ENCODE measurements around the gene AADAT. TPM values are rescaled to one million over a fixed set of nuclear protein-coding genes. Genes with fewer than 3 reads are reported as not detected.

AADAT gene
- total RNA-seq, 2 donors from 2014 or later = 4.4 to 5.3 TPM

- no peak for ATAC-seq
- no peaks in the 10 kb centered on the region for H3K4me1 ChIP-seq
- H3K27me3 ChIP-seq = no peaks in the 10 kb centered on the region
- H3K4me3 ChIP-seq = no peak overlapping the region
- WGBS, 2 donors = 76 to 92% methylated on average over 4 of the region's 4 CpGs
- DNase-seq = no peak
- H3K27ac ChIP-seq = no peak overlapping the region
- TF ChIP-seq POLR2A (IDR thresholded peaks at IDR 0.05) = no peak
- no peak for TF ChIP-seq CTCF (IDR thresholded peaks at IDR 0.05)
- H3K36me3 ChIP-seq (replicated peaks in 1 of 2; ENCODE audit: insufficient read depth in 1 of 2, low read depth in 2 of 2) = no peaks in the 10 kb centered on the region
- no peaks in the 10 kb centered on the region for H3K9me3 ChIP-seq
- intact Hi-C loops (cut with DNase I) = no loop called here
Observed at GRCh38 chr4:170015285-170015684, 74.5 kb downstream of the AADAT start.

DNA sequence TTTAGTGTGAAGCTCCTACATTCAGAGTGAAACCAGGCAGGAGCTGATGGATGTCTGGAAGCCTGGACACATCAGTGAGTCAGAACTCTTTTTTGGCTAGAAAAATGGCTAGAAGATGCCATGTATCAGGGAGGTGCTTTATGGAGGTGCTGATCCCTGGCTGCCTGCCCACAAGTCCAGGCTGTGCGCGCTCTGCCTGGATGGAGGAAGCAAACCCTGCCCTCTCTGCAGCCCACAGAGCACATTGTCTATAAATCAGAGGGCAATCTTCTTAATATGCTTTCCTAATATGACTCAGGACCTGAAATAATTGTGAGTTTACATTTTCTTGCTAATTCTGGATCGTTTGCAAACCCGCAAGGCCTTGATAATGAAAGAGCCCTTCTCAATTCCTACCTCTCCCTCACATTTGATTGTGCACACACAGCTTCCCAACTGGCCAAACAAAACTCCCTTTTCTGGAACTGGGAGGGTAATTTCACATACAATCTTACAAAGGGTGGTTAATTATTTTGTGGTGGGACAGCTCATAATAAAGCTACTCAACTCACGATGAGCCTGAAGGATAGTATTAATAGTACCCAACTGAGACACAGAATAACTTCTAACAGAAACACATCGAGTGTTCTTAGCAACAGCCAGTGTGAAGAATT lies 75.3 kb downstream of the AADAT start:
- H3K4me1 ChIP-seq = no peaks in the 10 kb centered on the region
- ATAC-seq = no peak
- H3K36me3 ChIP-seq (replicated peaks in 1 of 2; ENCODE audit: insufficient read depth in 1 of 2, low read depth in 2 of 2) = no peaks in the 10 kb centered on the region
- no peaks in the 10 kb centered on the region for H3K27me3 ChIP-seq
- TF ChIP-seq CTCF (IDR thresholded peaks at IDR 0.05) (no peak), POLR2A (IDR thresholded peaks at IDR 0.05) (no peak)
- intact Hi-C loops (cut with DNase I) = no loop called here
- no peak for DNase-seq
- 65 to 76% methylated on average over 6 of the region's 6 CpGs for WGBS, 2 donors
- H3K4me3 ChIP-seq = no peak overlapping the region
- no peak overlapping the region for H3K27ac ChIP-seq
- no peaks in the 10 kb centered on the region for H3K9me3 ChIP-seq

- H3K36me3 ChIP-seq (replicated peaks in 1 of 2; ENCODE audit: insufficient read depth in 1 of 2, low read depth in 2 of 2) = no peaks in the 10 kb centered on the region
- WGBS, 2 donors = 91 to 98% methylated on average over 2 of the region's 2 CpGs
- H3K27me3 ChIP-seq = no peaks in the 10 kb centered on the region
- intact Hi-C loops (cut with DNase I) = no loop called here
- no peak for DNase-seq
- H3K27ac ChIP-seq = no peak overlapping the region
- TF ChIP-seq CTCF (IDR thresholded peaks at IDR 0.05) (no peak), POLR2A (IDR thresholded peaks at IDR 0.05) (no peak)
- H3K4me3 ChIP-seq = no peak overlapping the region
- no peaks in the 10 kb centered on the region for H3K9me3 ChIP-seq
- H3K4me1 ChIP-seq = no peaks in the 10 kb centered on the region
- no peak for ATAC-seq
Observed at GRCh38 chr4:170012629-170012958, 77.2 kb downstream of the AADAT start.

GRCh38 chr4:170011921-170012628 lies 77.7 kb downstream of the AADAT start:
- no peak overlapping the region for H3K27ac ChIP-seq
- intact Hi-C loops (cut with DNase I) = no loop called here
- no peak overlapping the region for H3K4me3 ChIP-seq
- TF ChIP-seq POLR2A (IDR thresholded peaks at IDR 0.05) (no peak), CTCF (IDR thresholded peaks at IDR 0.05) (no peak)
- H3K27me3 ChIP-seq = no peaks in the 10 kb centered on the region
- no peaks in the 10 kb centered on the region for H3K36me3 ChIP-seq (replicated peaks in 1 of 2; ENCODE audit: insufficient read depth in 1 of 2, low read depth in 2 of 2)
- H3K4me1 ChIP-seq = no peaks in the 10 kb centered on the region
- no peaks in the 10 kb centered on the region for H3K9me3 ChIP-seq
- DNase-seq (no peak), ATAC-seq (no peak)
- WGBS, 2 donors = 62 to 75% methylated on average over 7 of the region's 7 CpGs

Small RNA genes lying within 50 kb of the gene (small RNA-seq; reads per million reads assigned to genes)
- gene APOBEC3AP1 = not detected

Other genes starting within 250 kb of the AADAT start
- gene MFAP3L, start 63.6 kb downstream of the AADAT start, total RNA-seq = 10 to 100 TPM in 1 of 2 donors, 1 to 10 TPM in 1; 1.3 to 14.5 TPM

All from body of pancreas (tissue), 4 donors.